GM10266 (cell line): ENCODE data around the gene SNX30.

Source experiments
- DNase-seq: peaks from one replicate; pipeline ENCODE4 v3.0.0; 2012; ENCODE audit errors: extremely low spot score
- CTCF ChIP-seq: IDR thresholded peaks from 2 replicates; pipeline ENCODE4 v1.5.1; 2012; ENCODE audit warnings: mild to moderate bottlenecking, low read depth; ENCODE audit not compliant: control insufficient read depth, insufficient read depth; ENCODE audit errors: missing control alignments

SNX30 gene

GRCh38 chr9:112870556-112870955 lies 120.0 kb downstream of the SNX30 start:
- no peak for DNase-seq
- TF ChIP-seq CTCF: no peak

- TF ChIP-seq CTCF: no peak
- no peak for DNase-seq
Measured at GRCh38 chr9:112872019-112872418, 121.5 kb downstream of the SNX30 start.

- DNase-seq: no peak
- TF ChIP-seq CTCF: no peak
Measured at GRCh38 chr9:112873773-112874405, 123.3 kb downstream of the SNX30 start.

GRCh38 chr9:112878752-112879151 lies 128.2 kb downstream of the SNX30 start:
- no peak for DNase-seq
- no peak for TF ChIP-seq CTCF

GRCh38 chr9:112880650-112881049 lies 130.1 kb downstream of the SNX30 start:
- no peak for TF ChIP-seq CTCF
- DNase-seq: no peak

- DNase-seq: no peak
- TF ChIP-seq CTCF: no peak
Measured at GRCh38 chr9:112881331-112881730, 130.8 kb downstream of the SNX30 start.

GRCh38 chr9:112884101-112884500 lies 133.5 kb downstream of the SNX30 start:
- no peak for DNase-seq
- no peak for TF ChIP-seq CTCF
